ENCODE results near the gene SPART. TPM values are rescaled to one million over a fixed set of nuclear protein-coding genes. Genes with fewer than 3 reads are reported as not detected.

SPART gene
- total and polyA plus RNA-seq, 5 donors, result 24.6 to 61.4 (median 49.2) TPM

GRCh38 chr13:36353001-36353400 is 6.8 kb upstream of the SPART start:
- WGBS, result 70% methylated on average over 3 of the region's 3 CpGs
- H3K9me3 ChIP-seq (ENCODE audit: control insufficient read depth, low read length), result no peaks in the 10 kb centered on the region
- H3K27ac ChIP-seq (ENCODE audit: low read length), result no peak overlapping the region
- ATAC-seq (no peak), DNase-seq (no peak)
- H3K27me3 ChIP-seq (ENCODE audit: control insufficient read depth, insufficient read depth), result no peaks in the 10 kb centered on the region
- no peak overlapping the region for H3K4me3 ChIP-seq (ENCODE audit: low read length)
- intact Hi-C loops (cut with DNase I), result no loop called here
- H3K4me1 ChIP-seq (ENCODE audit: control insufficient read depth, insufficient read depth, low read length), result no peaks in the 10 kb centered on the region

DNA sequence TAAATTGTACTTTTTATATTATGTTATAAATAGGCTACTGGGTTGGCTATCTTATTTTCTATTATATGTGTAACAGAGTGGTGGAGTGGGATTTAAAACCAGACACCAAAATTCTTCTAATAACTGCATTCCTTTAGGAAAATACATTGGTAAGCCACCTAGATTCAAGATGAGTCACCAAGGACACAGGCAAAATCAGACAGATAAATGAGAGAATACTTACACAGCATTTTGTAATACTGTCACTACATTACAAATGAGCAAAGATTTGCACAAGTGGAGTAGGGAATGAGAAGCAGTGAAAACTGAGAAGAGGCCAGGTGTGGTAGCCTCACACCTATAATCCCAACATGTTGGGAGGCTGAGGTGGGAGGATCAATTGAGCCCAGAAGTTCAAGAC is 6.2 kb upstream of the SPART start:
- Histone ChIP-seq H3K27ac (ENCODE audit: low read length) (no peak overlapping the region), H3K27me3 (ENCODE audit: control insufficient read depth, insufficient read depth) (no peaks in the 10 kb centered on the region), H3K4me1 (ENCODE audit: control insufficient read depth, insufficient read depth, low read length) (no peaks in the 10 kb centered on the region), H3K4me3 (ENCODE audit: low read length) (no peak overlapping the region), H3K9me3 (ENCODE audit: control insufficient read depth, low read length) (no peaks in the 10 kb centered on the region)
- DNase-seq (no peak), ATAC-seq (no peak)
- intact Hi-C loops (cut with DNase I), result no loop called here

- DNase-seq (no peak), ATAC-seq (no peak)
- Histone ChIP-seq H3K9me3 (ENCODE audit: control insufficient read depth, low read length) (no peaks in the 10 kb centered on the region), H3K27ac (ENCODE audit: low read length) (no peak overlapping the region), H3K4me1 (ENCODE audit: control insufficient read depth, insufficient read depth, low read length) (no peaks in the 10 kb centered on the region), H3K27me3 (ENCODE audit: control insufficient read depth, insufficient read depth) (no peaks in the 10 kb centered on the region), H3K4me3 (ENCODE audit: low read length) (no peak overlapping the region)
- 86% methylated on average over 10 of the region's 10 CpGs for WGBS
- intact Hi-C loops (cut with DNase I), result loop anchor here in 1 of 4 donors (5.0 kb wide), 1 partner anchor 50 kb away; no protein-coding TSS in a partner anchor
Observed at GRCh38 chr13:36347531-36348210, 1.5 kb upstream of the SPART start.

GRCh38 chr13:36345438-36346221 is 564 bp downstream of the SPART start:
- H3K4me1 ChIP-seq (ENCODE audit: control insufficient read depth, insufficient read depth, low read length), result peaks cover 2% of the 10 kb centered on the region
- H3K27me3 ChIP-seq (ENCODE audit: control insufficient read depth, insufficient read depth), result no peaks in the 10 kb centered on the region
- intact Hi-C loops (cut with DNase I), result loop anchor here in 1 of 4 donors (5.0 kb wide), 1 partner anchor 52 kb away; no protein-coding TSS in a partner anchor
- peak; percentile 72 to 87 (median 75) for DNase-seq
- H3K9me3 ChIP-seq (ENCODE audit: control insufficient read depth, low read length), result no peaks in the 10 kb centered on the region
- 3% methylated on average over 50 of the region's 50 CpGs for WGBS
- ATAC-seq, result peak; percentile 74 to 76
- peak overlapping the region; percentile 71 for H3K4me3 ChIP-seq (ENCODE audit: low read length)
- peak overlapping the region; percentile 98 for H3K27ac ChIP-seq (ENCODE audit: low read length)

- H3K27ac ChIP-seq (ENCODE audit: low read length), result peak overlapping the region; percentile 92
- H3K9me3 ChIP-seq (ENCODE audit: control insufficient read depth, low read length), result no peaks in the 10 kb centered on the region
- WGBS, result 22% methylated on average over 14 of the region's 14 CpGs
- H3K4me3 ChIP-seq (ENCODE audit: low read length), result peak overlapping the region; percentile 71
- intact Hi-C loops (cut with DNase I), result loop anchor here in 1 of 4 donors (5.0 kb wide), 1 partner anchor 52 kb away; no protein-coding TSS in a partner anchor
- no peaks in the 10 kb centered on the region for H3K27me3 ChIP-seq (ENCODE audit: control insufficient read depth, insufficient read depth)
- H3K4me1 ChIP-seq (ENCODE audit: control insufficient read depth, insufficient read depth, low read length), result peaks cover 2% of the 10 kb centered on the region
- ATAC-seq (no peak), DNase-seq (no peak)
Observed at GRCh38 chr13:36344886-36345437, 1.2 kb downstream of the SPART start.

DNA sequence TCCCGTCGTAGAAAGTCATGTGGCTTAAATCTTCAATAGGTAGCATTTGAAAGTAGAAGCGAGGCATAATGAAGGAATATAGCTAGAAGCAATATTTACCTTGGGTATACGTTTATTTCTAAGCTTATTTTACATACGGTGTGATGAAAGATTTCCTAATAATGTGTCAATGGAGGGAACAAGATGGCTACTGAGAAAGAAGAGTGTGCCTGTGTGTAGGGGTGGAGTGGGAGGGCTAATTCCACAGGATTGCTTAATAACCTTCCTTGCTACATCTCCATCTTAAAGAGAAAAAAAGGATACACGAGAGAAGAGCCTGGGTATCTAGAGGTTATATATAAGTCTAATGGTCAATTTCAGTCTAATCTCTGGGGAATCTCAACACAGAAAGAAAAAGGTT is 2.0 kb downstream of the SPART start:
- H3K4me1 ChIP-seq (ENCODE audit: control insufficient read depth, insufficient read depth, low read length), result peaks cover 2% of the 10 kb centered on the region
- H3K27me3 ChIP-seq (ENCODE audit: control insufficient read depth, insufficient read depth), result no peaks in the 10 kb centered on the region
- no peak overlapping the region for H3K27ac ChIP-seq (ENCODE audit: low read length)
- ATAC-seq (no peak), DNase-seq (no peak)
- 80% methylated on average over 6 of the region's 6 CpGs for WGBS
- H3K4me3 ChIP-seq (ENCODE audit: low read length), result no peak overlapping the region
- H3K9me3 ChIP-seq (ENCODE audit: control insufficient read depth, low read length), result no peaks in the 10 kb centered on the region
- intact Hi-C loops (cut with DNase I), result no loop called here

- Histone ChIP-seq H3K9me3 (ENCODE audit: control insufficient read depth, low read length) (no peaks in the 10 kb centered on the region), H3K4me1 (ENCODE audit: control insufficient read depth, insufficient read depth, low read length) (peaks cover 2% of the 10 kb centered on the region), H3K4me3 (ENCODE audit: low read length) (no peak overlapping the region), H3K27me3 (ENCODE audit: control insufficient read depth, insufficient read depth) (no peaks in the 10 kb centered on the region), H3K27ac (ENCODE audit: low read length) (no peak overlapping the region)
- intact Hi-C loops (cut with DNase I), result no loop called here
- 94% methylated on average over 3 of the region's 3 CpGs for WGBS
- DNase-seq (no peak), ATAC-seq (no peak)
Observed at GRCh38 chr13:36343766-36344165, 2.4 kb downstream of the SPART start.

- H3K27ac ChIP-seq (ENCODE audit: low read length), result no peak overlapping the region
- ATAC-seq (no peak), DNase-seq (no peak)
- H3K9me3 ChIP-seq (ENCODE audit: control insufficient read depth, low read length), result no peaks in the 10 kb centered on the region
- H3K27me3 ChIP-seq (ENCODE audit: control insufficient read depth, insufficient read depth), result no peaks in the 10 kb centered on the region
- H3K4me3 ChIP-seq (ENCODE audit: low read length), result no peak overlapping the region
- 93% methylated on average over 2 of the region's 2 CpGs for WGBS
- peaks cover 2% of the 10 kb centered on the region for H3K4me1 ChIP-seq (ENCODE audit: control insufficient read depth, insufficient read depth, low read length)
- intact Hi-C loops (cut with DNase I), result no loop called here
Observed at GRCh38 chr13:36342715-36343114, 3.5 kb downstream of the SPART start.

GRCh38 chr13:36341718-36342117 is 4.5 kb downstream of the SPART start:
- 82% methylated on average over 1 of the region's 1 CpG for WGBS
- Histone ChIP-seq H3K4me1 (ENCODE audit: control insufficient read depth, insufficient read depth, low read length) (peaks cover 2% of the 10 kb centered on the region), H3K27me3 (ENCODE audit: control insufficient read depth, insufficient read depth) (no peaks in the 10 kb centered on the region), H3K27ac (ENCODE audit: low read length) (no peak overlapping the region), H3K9me3 (ENCODE audit: control insufficient read depth, low read length) (no peaks in the 10 kb centered on the region), H3K4me3 (ENCODE audit: low read length) (no peak overlapping the region)
- intact Hi-C loops (cut with DNase I), result no loop called here
- ATAC-seq, result no peak
- no peak for DNase-seq

- Histone ChIP-seq H3K4me1 (ENCODE audit: control insufficient read depth, insufficient read depth, low read length) (peaks cover 6% of the 10 kb centered on the region), H3K27me3 (ENCODE audit: control insufficient read depth, insufficient read depth) (no peaks in the 10 kb centered on the region), H3K9me3 (ENCODE audit: control insufficient read depth, low read length) (no peaks in the 10 kb centered on the region), H3K27ac (ENCODE audit: low read length) (no peak overlapping the region), H3K4me3 (ENCODE audit: low read length) (no peak overlapping the region)
- DNase-seq, result no peak
- WGBS, result 90% methylated on average over 4 of the region's 4 CpGs
- no peak for ATAC-seq
- intact Hi-C loops (cut with DNase I), result no loop called here
Observed at GRCh38 chr13:36339600-36340155, 6.5 kb downstream of the SPART start.

Data from right cardiac atrium (tissue), 5 donors.